Measurements from ENCODE around the gene TBC1D14. TPM values are rescaled to one million over a fixed set of nuclear protein-coding genes. Genes with fewer than 3 reads are reported as not detected.

TBC1D14 gene
- polyA plus RNA-seq, 1 of the 3 experiments (the other 2 are of a cell fraction): 39.5 TPM

GRCh38 chr4:7049739-7050138 lies 140.1 kb downstream of the TBC1D14 start:
- H3K27ac ChIP-seq (ENCODE audit: low read depth in 2 of 2, low read length in 1 of 2): no peak overlapping the region
- ChIA-PET CTCF (interaction anchor here (0.7 to 1.3 kb wide), 2 partner anchors 52 to 143 kb away, joined by 3 read pairs; no protein-coding TSS in a partner anchor), POLR2A (no interaction called here)
- no peaks in the 10 kb centered on the region for H3K9me3 ChIP-seq
- H4K20me1 ChIP-seq (ENCODE audit: insufficient read depth): peaks cover 41% of the 10 kb centered on the region; the same call in 1 of the 2 replicates
- no peaks in the 10 kb centered on the region for H3K27me3 ChIP-seq (ENCODE audit: insufficient read depth)
- WGBS (ENCODE audit: low lambda C conversion rate): no CpG with 5 or more reads among the region's 11 CpGs
- H3F3A ChIP-seq (replicated peaks; ENCODE audit: insufficient read depth): peaks cover 5% of the 10 kb centered on the region
- H3K9me2 ChIP-seq: no peaks in the 10 kb centered on the region
- DNase-seq: no peak
- no peak overlapping the region for H3K4me2 ChIP-seq
- H3K79me2 ChIP-seq (ENCODE audit: insufficient read depth): peaks cover 70% of the 10 kb centered on the region
- H3K36me3 ChIP-seq (replicated peaks in 1 of 2; ENCODE audit: control insufficient read depth in 1 of 2, insufficient read depth in 2 of 2, low read length in 1 of 2): peaks cover 0 to 17% of the 10 kb centered on the region in 2 experiments
- H2AFZ ChIP-seq (ENCODE audit: low read depth): no peak overlapping the region
- H3K4me3 ChIP-seq (ENCODE audit: low read depth in 2 of 2, low read length in 1 of 2): no peak overlapping the region
- H3K9ac ChIP-seq: no peak overlapping the region
- no peak for TF ChIP-seq CHD2 (IDR thresholded peaks at IDR 0.05; ENCODE audit: low read length, partially characterized antibody)
- TF ChIP-seq MEF2A (IDR thresholded peaks at IDR 0.05; ENCODE audit: borderline replicate concordance, low read depth): no peak
- TF ChIP-seq PBX3 (IDR thresholded peaks at IDR 0.05): no peak
- TF ChIP-seq MXI1 (IDR thresholded peaks at IDR 0.05; ENCODE audit: low read depth, low read length): no peak
- no peak for TF ChIP-seq CTCF (IDR thresholded peaks at IDR 0.05)
- TF ChIP-seq GABPA (IDR thresholded peaks at IDR 0.05; ENCODE audit: low read depth): no peak
- TF ChIP-seq RCOR1 (IDR thresholded peaks at IDR 0.05; ENCODE audit: low read length): no peak
- no peak for TF ChIP-seq FOSL2 (IDR thresholded peaks at IDR 0.05; ENCODE audit: borderline replicate concordance, low read depth)
- no peak for TF ChIP-seq MAX (IDR thresholded peaks at IDR 0.05; ENCODE audit: low read depth)
- no peak for TF ChIP-seq SIN3A (IDR thresholded peaks at IDR 0.05; ENCODE audit: borderline replicate concordance, low read depth, low read length)
- no peak for TF ChIP-seq ELF1 (IDR thresholded peaks at IDR 0.05)
- TF ChIP-seq YY1 (IDR thresholded peaks at IDR 0.05; ENCODE audit: low read depth): no peak
- TF ChIP-seq ZBTB33 (IDR thresholded peaks at IDR 0.05; ENCODE audit: borderline replicate concordance, low read depth): no peak
- no peak for TF ChIP-seq TCF12 (IDR thresholded peaks at IDR 0.05)
- no peak for TF ChIP-seq FOXM1 (IDR thresholded peaks at IDR 0.05; ENCODE audit: low read depth)
- no peak for TF ChIP-seq SMC3 (IDR thresholded peaks at IDR 0.05; ENCODE audit: low read depth, low read length)
- no peak for TF ChIP-seq USF1 (IDR thresholded peaks at IDR 0.05; ENCODE audit: borderline replicate concordance, low read depth)
- no peak for TF ChIP-seq EP300 (IDR thresholded peaks at IDR 0.05; ENCODE audit: borderline replicate concordance in 1 of 2, low read depth in 1 of 2, low read length in 1 of 2)
- no peak for TF ChIP-seq NFIC (IDR thresholded peaks at IDR 0.05; ENCODE audit: borderline replicate concordance)
- TF ChIP-seq IRF3 (IDR thresholded peaks at IDR 0.05; ENCODE audit: low read depth, low read length): no peak
- peaks cover 8 to 13% of the 10 kb centered on the region in 2 experiments; a peak in 2 of 4 replicates for H3K4me1 ChIP-seq (ENCODE audit: control insufficient read depth in 1 of 2, insufficient read depth in 2 of 2, low read depth in 1 of 2, low read length in 1 of 2)
